Measurements from ENCODE around the gene GALT.

DNA sequence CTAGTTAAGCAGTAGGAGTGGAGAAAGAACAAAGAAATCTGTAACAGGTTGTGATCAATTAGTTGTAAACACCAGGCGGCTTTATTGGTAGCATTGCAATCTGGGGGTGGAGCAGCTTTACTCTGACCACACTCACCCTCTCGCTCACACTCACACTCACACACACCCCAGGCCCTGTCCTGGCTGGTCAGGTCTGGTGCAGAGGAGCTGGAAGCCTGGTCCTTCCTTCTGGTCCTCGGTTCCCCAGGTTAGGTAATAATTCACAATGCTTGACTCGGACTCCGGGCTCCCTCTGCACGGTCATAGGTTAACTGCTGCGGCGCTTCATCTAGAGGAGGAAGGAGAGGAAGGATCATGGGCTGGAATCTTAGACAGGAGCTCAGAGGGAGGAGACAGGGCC lies 43.0 kb downstream of the GALT start:
- TF ChIP-seq POLR2AphosphoS5 (IDR thresholded peaks at IDR 0.05), result no peak
- TF ChIP-seq, protein P1, sequence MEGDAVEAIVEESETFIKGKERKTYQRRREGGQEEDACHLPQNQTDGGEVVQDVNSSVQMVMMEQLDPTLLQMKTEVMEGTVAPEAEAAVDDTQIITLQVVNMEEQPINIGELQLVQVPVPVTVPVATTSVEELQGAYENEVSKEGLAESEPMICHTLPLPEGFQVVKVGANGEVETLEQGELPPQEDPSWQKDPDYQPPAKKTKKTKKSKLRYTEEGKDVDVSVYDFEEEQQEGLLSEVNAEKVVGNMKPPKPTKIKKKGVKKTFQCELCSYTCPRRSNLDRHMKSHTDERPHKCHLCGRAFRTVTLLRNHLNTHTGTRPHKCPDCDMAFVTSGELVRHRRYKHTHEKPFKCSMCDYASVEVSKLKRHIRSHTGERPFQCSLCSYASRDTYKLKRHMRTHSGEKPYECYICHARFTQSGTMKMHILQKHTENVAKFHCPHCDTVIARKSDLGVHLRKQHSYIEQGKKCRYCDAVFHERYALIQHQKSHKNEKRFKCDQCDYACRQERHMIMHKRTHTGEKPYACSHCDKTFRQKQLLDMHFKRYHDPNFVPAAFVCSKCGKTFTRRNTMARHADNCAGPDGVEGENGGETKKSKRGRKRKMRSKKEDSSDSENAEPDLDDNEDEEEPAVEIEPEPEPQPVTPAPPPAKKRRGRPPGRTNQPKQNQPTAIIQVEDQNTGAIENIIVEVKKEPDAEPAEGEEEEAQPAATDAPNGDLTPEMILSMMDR (IDR thresholded peaks at IDR 0.05), result no peak
- TF ChIP-seq EP300 (IDR thresholded peaks at IDR 0.05), result no peak
- no peak for TF ChIP-seq POLR2A (IDR thresholded peaks at IDR 0.05)

Measured in stomach (tissue), 4 donors.